ENCODE data around the gene NGEF. TPM values are rescaled to one million over a fixed set of nuclear protein-coding genes. Genes with fewer than 3 reads are reported as not detected.
A peak's percentile ranks its signal among the peaks of the same experiment; 100 is the strongest.

NGEF gene
- total and polyA plus RNA-seq, 8 donors, result 0.26 to 3.6 (median 1.4) TPM

DNA sequence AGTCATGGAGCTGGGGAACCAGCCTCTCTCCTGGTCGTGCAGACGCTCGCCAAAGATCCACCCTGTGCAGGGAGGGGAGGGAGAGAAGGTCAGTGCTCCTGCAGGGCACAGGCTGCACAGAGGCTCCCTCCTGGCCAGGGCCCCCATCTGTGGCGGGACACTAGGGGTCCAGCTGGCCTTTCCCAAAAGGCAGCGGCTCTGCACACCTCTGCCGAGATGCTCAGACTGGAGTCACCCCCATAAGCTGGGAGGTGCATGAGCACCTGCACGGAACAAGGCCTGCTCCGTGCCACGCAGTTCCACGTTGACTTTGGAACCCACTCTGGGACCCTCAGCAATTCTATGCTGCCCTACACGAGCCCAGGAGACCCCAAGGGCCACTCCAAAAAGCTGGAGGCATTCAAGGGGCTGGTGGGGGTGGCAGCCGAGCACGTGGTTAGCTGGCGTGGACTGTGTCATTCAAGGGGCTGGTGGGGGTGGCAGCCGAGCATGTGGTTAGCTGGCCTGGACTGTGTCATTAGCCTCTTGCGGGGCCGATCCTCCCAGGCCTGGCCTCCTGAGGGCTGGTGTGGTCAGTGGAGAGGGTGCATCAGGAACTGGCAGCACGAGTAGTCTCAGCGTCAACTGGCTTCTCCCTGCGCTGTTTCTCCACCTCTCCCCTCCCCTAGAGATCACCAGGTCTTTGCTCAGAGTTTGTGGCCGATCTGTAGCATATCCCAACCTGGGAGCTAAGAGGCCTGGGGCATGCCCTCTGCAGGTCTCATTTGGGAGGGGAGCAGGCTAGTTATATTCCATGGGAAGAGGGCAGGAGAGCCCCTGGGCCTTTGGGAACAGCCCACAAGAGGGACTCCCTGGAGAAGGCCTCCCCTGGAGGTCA is 133.2 kb downstream of the NGEF start:
- DNase-seq (no peak), ATAC-seq (no peak)
- Histone ChIP-seq H3K27me3 (peaks cover 15 to 35% of the 10 kb centered on the region in 2 donors), H3K36me3 (no peaks in the 10 kb centered on the region), H3K27ac (no peak overlapping the region), H3K4me1 (peaks cover 0 to 16% of the 10 kb centered on the region in 2 donors), H3K4me3 (no peak overlapping the region), H3K9me3 (no peaks in the 10 kb centered on the region)
- no peak for TF ChIP-seq CTCF (IDR thresholded peaks at IDR 0.05)
- intact Hi-C loops (cut with DNase I), result no loop called here

GRCh38 chr2:232878855-232879617 is 134.0 kb downstream of the NGEF start:
- Histone ChIP-seq H3K36me3 (no peaks in the 10 kb centered on the region), H3K4me1 (peaks cover 0 to 20% of the 10 kb centered on the region in 2 donors), H3K9me3 (no peaks in the 10 kb centered on the region), H3K27ac (no peak overlapping the region), H3K4me3 (no peak overlapping the region), H3K27me3 (peaks cover 15 to 35% of the 10 kb centered on the region in 2 donors)
- no peak for ATAC-seq
- intact Hi-C loops (cut with DNase I), result no loop called here
- DNase-seq, result no peak
- no peak for TF ChIP-seq CTCF (IDR thresholded peaks at IDR 0.05)

DNA sequence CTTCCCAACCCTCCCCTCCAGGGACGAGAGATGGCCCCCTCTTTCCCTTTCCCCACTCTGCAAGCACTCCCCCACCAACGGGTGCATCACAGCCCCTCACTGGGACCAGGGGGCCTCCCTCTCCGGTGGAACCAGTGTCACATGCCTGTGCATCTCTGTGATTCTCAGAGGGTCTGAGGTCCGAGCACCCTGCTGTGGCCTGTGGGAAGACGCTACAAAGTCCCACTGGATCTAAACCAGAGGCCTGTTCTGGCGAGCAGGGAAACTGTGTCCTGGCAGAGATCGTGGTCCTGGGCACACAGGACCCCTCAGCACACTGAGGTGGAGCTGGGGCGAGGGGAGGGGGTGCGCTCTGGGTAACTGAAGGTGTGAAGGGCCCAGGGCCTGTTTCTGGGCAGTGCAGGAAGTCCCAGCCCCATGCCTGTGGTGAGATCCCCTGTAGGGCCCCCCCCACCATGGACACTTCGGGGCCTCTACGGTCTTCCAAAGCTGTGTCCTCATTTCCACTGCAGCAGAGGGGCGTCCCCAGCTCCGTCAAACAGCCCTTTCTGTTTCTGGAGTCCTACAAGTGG is 135.0 kb downstream of the NGEF start:
- H3K27me3 ChIP-seq, result peaks cover 15 to 34% of the 10 kb centered on the region in 2 donors
- ATAC-seq (no peak), DNase-seq (no peak)
- no peak overlapping the region for H3K27ac ChIP-seq
- H3K4me1 ChIP-seq, result peaks cover 0 to 20% of the 10 kb centered on the region in 2 donors
- TF ChIP-seq CTCF (IDR thresholded peaks at IDR 0.05), result no peak
- no peaks in the 10 kb centered on the region for H3K9me3 ChIP-seq
- no peak overlapping the region for H3K4me3 ChIP-seq
- intact Hi-C loops (cut with DNase I), result no loop called here
- H3K36me3 ChIP-seq, result no peaks in the 10 kb centered on the region

GRCh38 chr2:232876978-232877441 is 136.0 kb downstream of the NGEF start:
- no peak for TF ChIP-seq CTCF (IDR thresholded peaks at IDR 0.05)
- intact Hi-C loops (cut with DNase I), result no loop called here
- DNase-seq (no peak), ATAC-seq (no peak)
- Histone ChIP-seq H3K4me1 (peaks cover 0 to 20% of the 10 kb centered on the region in 2 donors), H3K36me3 (no peaks in the 10 kb centered on the region), H3K27me3 (peaks cover 15 to 34% of the 10 kb centered on the region in 2 donors), H3K9me3 (no peaks in the 10 kb centered on the region), H3K4me3 (peak overlapping the region in 1 of 2 donors; percentile 35), H3K27ac (no peak overlapping the region)

Measured in left lung (tissue), 10 donors.